Motor neuron (in vitro differentiated cells): ENCODE measurements around the gene PITPNC1. TPM values are rescaled to one million over a fixed set of nuclear protein-coding genes. Genes with fewer than 3 reads are reported as not detected.

Experiments
- ATAC-seq, 8 experiments: fragments of 200-7000 bp; cut with Tn5 transposase; replicated peaks in 6 of 8; 2 replicates each; pipeline ENCODE4 v1.8.0; 2021; ENCODE audit warnings: mild to moderate bottlenecking in 8 of 8, moderate library complexity in 8 of 8
- H3K27ac ChIP-seq, 2 donors: fragments of 250-450 bp; sonication (Bioruptor Pico); 2 replicates each; pipeline ENCODE4 v1.9.0; 2021; ENCODE audit warnings: antibody characterized with exemption in 2 of 2, mild to moderate bottlenecking in 2 of 2, moderate library complexity in 1 of 2
- H3K4me1 ChIP-seq, 2 donors: fragments of 250-450 bp; sonication (Bioruptor Pico); replicated peaks in 1 of 2; 2 replicates each; pipeline ENCODE4 v1.6.1; 2021; ENCODE audit warnings: antibody characterized with exemption in 2 of 2, mild to moderate bottlenecking in 2 of 2, moderate library complexity in 1 of 2
- H3K4me3 ChIP-seq, 5 donors: fragments of 250-450 bp; sonication (Bioruptor Pico); 2 replicates each; pipeline ENCODE4 v1.9.0; 2021; ENCODE audit warnings: antibody characterized with exemption in 5 of 5, mild to moderate bottlenecking in 5 of 5, moderate library complexity in 4 of 5
- WGBS, 10 experiments: fragments of 450-650 bp; shearing (Covaris generic); methylation state at CpG; one replicate each; pipeline ENCODE4 v1.0.0; 2022; 5-methylcytosine and 5-hydroxymethylcytosine counted together
- in situ Hi-C, 9 experiments: fragments of 400-800 bp; cut with MboI; loops; one replicate each; pipeline ENCODE4 v1.15.0; 2021; ENCODE audit warnings: low sequenced_read_pairs in 9 of 9, low pct_unique_long_range_greater_than_20kb in 2 of 9; ENCODE audit not compliant: unreplicated experiment in 9 of 9
- total RNA-seq, 8 experiments: library from RNA; unstranded; fragments of 300-600 nt; gene quantifications; 2 replicates each; pipeline versions ENCODE4 v1.2.3 to v1.2.4, GENCODE V29; 2022

PITPNC1 gene
- total RNA-seq, 8 experiments from 2014 or later: 8.8 to 67.0 (median 19.7) TPM

- Histone ChIP-seq H3K27ac (peak overlapping the region in 1 of 2 donors; percentile 7), H3K4me3 (no peak overlapping the region)
Measured at GRCh38 chr17:67442787-67443624, 65.9 kb downstream of the PITPNC1 start.

GRCh38 chr17:67443931-67444595 lies 67.0 kb downstream of the PITPNC1 start:
- no peak overlapping the region for H3K27ac ChIP-seq
- in situ Hi-C loops: no loop called here
- peak in 2 of 8 experiments; percentile 25 to 76 for ATAC-seq
- WGBS, 10 experiments: 0 to 84% (median 60%) methylated on average over 1 to 6 of the region's 6 CpGs; no CpG with 5 or more reads in 3 of the 10 experiments
- peaks cover 12 to 28% of the 10 kb centered on the region in 2 donors for H3K4me1 ChIP-seq
- H3K4me3 ChIP-seq: no peak overlapping the region

More at GRCh38 chr17:67442787-67443624, 65.9 kb downstream of the PITPNC1 start:
- WGBS, 10 experiments: 10 to 89% (median 50%) methylated on average over 2 to 10 of the region's 13 CpGs
- in situ Hi-C loops: no loop called here
- peak in 6 of 8 experiments; percentile 11 to 50 (median 38) for ATAC-seq
- H3K4me1 ChIP-seq: peaks cover 13 to 28% of the 10 kb centered on the region in 2 donors

GRCh38 chr17:67448449-67448848 lies 71.4 kb downstream of the PITPNC1 start:
- Histone ChIP-seq H3K27ac (no peak overlapping the region), H3K4me1 (peaks cover 5 to 10% of the 10 kb centered on the region in 2 donors), H3K4me3 (no peak overlapping the region)
- in situ Hi-C loops: no loop called here
- WGBS, 10 experiments: 90 to 100% (median 98%) methylated on average over 2 to 6 of the region's 7 CpGs; no CpG with 5 or more reads in 2 of the 10 experiments
- ATAC-seq: no peak

DNA sequence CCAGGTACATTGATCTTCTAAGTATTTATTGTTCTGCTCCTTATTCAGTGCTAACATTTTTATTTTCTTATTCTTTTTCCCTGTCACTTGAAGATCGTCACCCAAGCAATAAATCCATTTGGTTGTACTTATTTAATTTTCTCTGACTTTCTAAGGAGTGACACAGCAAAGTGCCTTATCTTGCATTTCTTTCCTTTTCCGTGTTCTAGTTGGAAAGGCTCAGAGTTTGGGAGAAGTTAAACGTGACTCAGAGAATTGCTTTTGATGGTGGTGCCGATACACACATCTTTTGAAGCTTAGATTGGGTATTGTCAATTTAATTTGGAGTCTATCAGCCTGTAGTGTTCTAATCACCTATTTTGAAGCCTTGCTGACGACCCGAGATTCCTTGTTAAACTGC lies 72.0 kb downstream of the PITPNC1 start:
- H3K4me1 ChIP-seq: peaks cover 5 to 6% of the 10 kb centered on the region in 2 donors
- H3K4me3 ChIP-seq: no peak overlapping the region
- WGBS, 10 experiments: 63 to 100% (median 85%) methylated on average over 1 to 6 of the region's 6 CpGs; no CpG with 5 or more reads in 1 of the 10 experiments
- no peak for ATAC-seq
- in situ Hi-C loops: no loop called here
- no peak overlapping the region for H3K27ac ChIP-seq

- ATAC-seq: no peak
- peaks cover 4% of the 10 kb centered on the region in 2 donors for H3K4me1 ChIP-seq
- H3K4me3 ChIP-seq: no peak overlapping the region
- 72 to 100% (median 93%) methylated on average over 1 to 15 of the region's 16 CpGs for WGBS, 10 experiments
- H3K27ac ChIP-seq: no peak overlapping the region
- in situ Hi-C loops: no loop called here
Measured at GRCh38 chr17:67449845-67450755, 73.0 kb downstream of the PITPNC1 start.

DNA sequence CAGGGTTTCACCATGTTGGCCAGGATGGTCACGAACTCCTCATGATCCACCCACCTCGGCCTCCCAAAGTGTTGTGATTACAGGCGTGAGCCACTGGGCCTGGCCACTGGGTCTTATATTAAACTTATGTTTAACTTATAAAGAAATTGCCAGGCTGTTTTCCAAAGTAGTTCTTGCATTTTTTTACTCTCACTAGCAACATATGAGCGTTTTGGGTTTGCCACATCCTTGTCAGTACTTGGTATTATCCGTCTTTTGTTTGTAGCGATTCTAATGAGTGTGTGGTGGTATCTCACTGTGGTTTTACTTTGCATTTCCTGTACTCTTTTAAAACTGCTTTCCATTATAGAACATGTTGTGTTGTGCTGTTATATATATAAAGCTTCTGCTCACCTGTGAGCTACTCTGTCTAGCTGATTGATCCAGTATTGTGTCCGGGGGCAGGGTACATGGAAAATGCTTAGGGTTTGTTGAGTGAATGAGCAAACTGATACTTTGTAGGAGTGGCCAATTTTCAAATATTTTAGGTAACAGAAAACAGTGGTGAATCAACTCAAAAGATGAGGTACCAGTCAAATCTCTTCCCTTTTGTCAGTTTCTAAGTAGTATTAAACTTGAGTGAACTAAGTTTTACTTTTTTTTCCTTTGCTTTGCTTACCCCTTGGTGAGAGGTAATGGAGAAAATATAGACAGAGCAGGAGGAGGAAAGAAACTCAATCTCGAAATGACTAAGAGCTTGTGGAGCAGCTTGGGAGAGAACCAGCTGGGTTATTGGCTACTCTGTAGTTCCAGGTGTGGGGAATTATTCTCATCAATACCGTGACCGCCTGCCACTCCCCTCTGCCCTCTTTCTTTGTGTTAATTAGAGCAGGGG lies 75.8 kb downstream of the PITPNC1 start:
- Histone ChIP-seq H3K27ac (no peak overlapping the region), H3K4me3 (no peak overlapping the region), H3K4me1 (no peaks in the 10 kb centered on the region)
- 65 to 96% (median 86%) methylated on average over 2 to 10 of the region's 10 CpGs for WGBS, 10 experiments
- in situ Hi-C loops: no loop called here
- no peak for ATAC-seq

DNA sequence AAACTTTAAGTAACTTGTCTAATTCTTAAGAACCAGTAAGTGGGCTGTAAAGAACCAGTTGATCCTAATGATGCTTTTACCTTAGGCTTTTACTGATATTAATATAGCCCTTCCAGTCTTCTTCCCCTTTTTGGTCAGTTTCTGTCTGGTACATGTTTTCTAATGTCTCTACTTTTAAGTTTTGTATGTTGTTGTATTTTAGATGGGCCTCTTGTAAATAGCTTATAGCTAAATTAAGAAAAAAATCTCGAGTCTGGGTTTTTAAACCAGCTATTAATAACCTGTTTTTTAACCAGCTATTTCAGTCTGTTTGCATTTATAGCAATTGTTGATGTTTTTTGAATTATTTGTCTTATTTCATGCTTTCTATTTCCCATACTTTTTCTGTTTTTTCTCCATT lies 79.0 kb downstream of the PITPNC1 start:
- Histone ChIP-seq H3K4me3 (no peak overlapping the region), H3K4me1 (peaks cover 12 to 14% of the 10 kb centered on the region in 2 donors), H3K27ac (no peak overlapping the region)
- in situ Hi-C loops: no loop called here
- 0 to 100% (median 77%) methylated on average over 1 of the region's 1 CpG; no CpG with 5 or more reads in 1 of the 10 experiments for WGBS, 10 experiments
- no peak for ATAC-seq

DNA sequence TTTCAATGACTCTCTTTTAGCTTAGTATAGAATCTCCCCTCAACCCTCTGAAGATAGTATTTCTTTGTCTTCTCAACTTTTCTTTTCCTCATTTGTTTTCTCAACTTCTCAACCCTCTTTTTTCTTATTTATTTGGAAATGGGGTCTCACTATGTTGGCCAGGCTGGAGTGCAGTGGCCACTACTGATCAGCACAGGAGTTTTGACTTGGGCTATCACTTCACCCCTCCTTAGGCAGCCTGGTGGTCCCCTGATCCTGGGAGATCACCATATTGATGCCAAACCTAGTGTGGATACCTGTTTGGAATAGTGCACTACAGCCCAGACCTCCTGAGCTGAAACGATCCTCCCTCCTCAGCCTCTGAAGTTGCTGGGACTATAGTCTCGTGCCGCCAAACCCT lies 79.8 kb downstream of the PITPNC1 start:
- Histone ChIP-seq H3K4me3 (no peak overlapping the region), H3K27ac (no peak overlapping the region), H3K4me1 (peaks cover 12 to 14% of the 10 kb centered on the region in 2 donors)
- ATAC-seq: no peak
- WGBS, 10 experiments: 80 to 100% (median 100%) methylated on average over 1 to 3 of the region's 3 CpGs; no CpG with 5 or more reads in 2 of the 10 experiments
- in situ Hi-C loops: no loop called here

- no peak for ATAC-seq
- 92 to 100% (median 100%) methylated on average over 1 to 2 of the region's 2 CpGs for WGBS, 10 experiments
- in situ Hi-C loops: no loop called here
- peaks cover 12 to 14% of the 10 kb centered on the region in 2 donors for H3K4me1 ChIP-seq
- H3K4me3 ChIP-seq: no peak overlapping the region
- no peak overlapping the region for H3K27ac ChIP-seq
Measured at GRCh38 chr17:67458203-67458602, 81.1 kb downstream of the PITPNC1 start.

GRCh38 chr17:67459985-67460384 lies 82.9 kb downstream of the PITPNC1 start:
- 0 to 93% (median 10%) methylated on average over 1 to 7 of the region's 7 CpGs; no CpG with 5 or more reads in 1 of the 10 experiments for WGBS, 10 experiments
- no peak overlapping the region for H3K27ac ChIP-seq
- peak in 5 of 8 experiments; percentile 83 to 95 (median 92) for ATAC-seq

GRCh38 chr17:67461228-67461780 lies 84.2 kb downstream of the PITPNC1 start:
- Histone ChIP-seq H3K27ac (no peak overlapping the region), H3K4me1 (peaks cover 12 to 14% of the 10 kb centered on the region in 2 donors), H3K4me3 (no peak overlapping the region)
- no peak for ATAC-seq
- in situ Hi-C loops: no loop called here
- 82 to 100% (median 93%) methylated on average over 1 to 6 of the region's 6 CpGs; no CpG with 5 or more reads in 1 of the 10 experiments for WGBS, 10 experiments

More at GRCh38 chr17:67459985-67460384, 82.9 kb downstream of the PITPNC1 start:
- in situ Hi-C loops: no loop called here
- peaks cover 12 to 14% of the 10 kb centered on the region in 2 donors for H3K4me1 ChIP-seq
- H3K4me3 ChIP-seq: no peak overlapping the region
